ENCODE measurements around the gene TMEM255A.

Gene TMEM255A

DNA sequence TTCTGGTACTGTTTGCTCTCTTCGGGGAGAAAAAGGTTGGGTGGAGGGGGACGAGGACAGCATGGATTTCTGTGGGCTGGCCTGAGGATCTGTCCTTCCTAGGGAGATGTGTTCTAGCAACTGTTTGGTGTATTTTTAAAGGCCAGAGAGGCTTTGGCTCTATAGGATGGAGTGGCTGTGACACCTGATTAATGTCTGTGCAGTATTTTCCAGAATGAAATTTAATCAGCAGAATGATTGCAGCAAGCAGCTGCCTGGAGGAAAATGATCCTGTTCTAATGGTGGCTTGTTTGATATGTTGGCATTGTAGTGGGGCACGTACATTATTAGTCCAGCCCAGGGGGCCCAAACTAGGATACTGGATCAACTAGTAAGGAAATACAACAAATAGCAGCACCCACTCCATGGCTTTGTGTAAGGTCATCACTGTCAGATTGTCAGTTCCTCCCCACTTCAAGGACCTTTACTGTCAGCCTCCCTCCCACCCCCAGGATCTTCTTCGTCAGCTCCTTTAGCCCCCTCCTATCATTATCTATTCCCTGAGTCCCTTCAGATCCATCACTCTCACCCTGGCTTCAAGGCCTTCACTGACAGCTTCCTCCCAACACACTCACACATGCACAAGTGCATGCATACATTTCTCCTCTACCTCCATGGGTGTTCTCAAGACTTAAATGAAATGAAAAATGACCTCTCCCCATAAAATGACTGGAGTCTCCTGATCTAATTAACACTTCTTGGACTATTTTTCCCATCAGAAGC, 10.4 kb upstream of the TMEM255A start:
- H3K27ac ChIP-seq = no peak overlapping the region
- no peak for DNase-seq
- H3K9me3 ChIP-seq (ENCODE audit: severe bottlenecking) = peaks cover 3% of the 10 kb centered on the region
- H3K27me3 ChIP-seq (ENCODE audit: insufficient read depth, low read depth, severe bottlenecking) = peaks cover 5% of the 10 kb centered on the region
- H3K4me3 ChIP-seq (ENCODE audit: low read depth, low read length) = no peak overlapping the region
- TF ChIP-seq, protein P1, sequence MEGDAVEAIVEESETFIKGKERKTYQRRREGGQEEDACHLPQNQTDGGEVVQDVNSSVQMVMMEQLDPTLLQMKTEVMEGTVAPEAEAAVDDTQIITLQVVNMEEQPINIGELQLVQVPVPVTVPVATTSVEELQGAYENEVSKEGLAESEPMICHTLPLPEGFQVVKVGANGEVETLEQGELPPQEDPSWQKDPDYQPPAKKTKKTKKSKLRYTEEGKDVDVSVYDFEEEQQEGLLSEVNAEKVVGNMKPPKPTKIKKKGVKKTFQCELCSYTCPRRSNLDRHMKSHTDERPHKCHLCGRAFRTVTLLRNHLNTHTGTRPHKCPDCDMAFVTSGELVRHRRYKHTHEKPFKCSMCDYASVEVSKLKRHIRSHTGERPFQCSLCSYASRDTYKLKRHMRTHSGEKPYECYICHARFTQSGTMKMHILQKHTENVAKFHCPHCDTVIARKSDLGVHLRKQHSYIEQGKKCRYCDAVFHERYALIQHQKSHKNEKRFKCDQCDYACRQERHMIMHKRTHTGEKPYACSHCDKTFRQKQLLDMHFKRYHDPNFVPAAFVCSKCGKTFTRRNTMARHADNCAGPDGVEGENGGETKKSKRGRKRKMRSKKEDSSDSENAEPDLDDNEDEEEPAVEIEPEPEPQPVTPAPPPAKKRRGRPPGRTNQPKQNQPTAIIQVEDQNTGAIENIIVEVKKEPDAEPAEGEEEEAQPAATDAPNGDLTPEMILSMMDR (IDR thresholded peaks at IDR 0.05; ENCODE audit: low read depth, low read length) = no peak
- H3K36me3 ChIP-seq = no peaks in the 10 kb centered on the region

DNA sequence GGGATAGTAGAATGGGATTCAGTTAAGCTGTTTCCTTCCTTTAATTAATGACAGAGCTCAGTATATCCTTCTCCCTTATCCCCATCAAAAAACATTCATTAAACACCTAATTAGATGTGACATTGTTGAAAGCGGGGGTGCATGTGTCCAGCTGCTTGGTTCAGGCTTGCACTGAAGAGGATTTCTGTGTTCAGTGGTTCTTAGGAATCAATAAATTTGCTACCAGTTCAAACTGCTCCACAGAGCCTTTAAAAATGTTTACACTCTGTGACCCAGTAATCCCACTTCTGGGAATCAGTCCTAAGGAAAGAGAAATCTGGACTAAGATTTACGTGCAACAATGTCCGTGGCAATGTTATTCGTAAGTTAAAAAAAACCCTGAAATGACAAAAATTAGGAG, 7.2 kb upstream of the TMEM255A start:
- TF ChIP-seq, protein P1 (IDR thresholded peaks at IDR 0.05; ENCODE audit: low read depth, low read length) = no peak
- H3K9me3 ChIP-seq (ENCODE audit: severe bottlenecking) = no peaks in the 10 kb centered on the region
- peaks cover 28% of the 10 kb centered on the region for H3K27me3 ChIP-seq (ENCODE audit: insufficient read depth, low read depth, severe bottlenecking)
- H3K27ac ChIP-seq = no peak overlapping the region
- H3K4me3 ChIP-seq (ENCODE audit: low read depth, low read length) = no peak overlapping the region
- H3K36me3 ChIP-seq = no peaks in the 10 kb centered on the region
- DNase-seq = peak; percentile 29

DNA sequence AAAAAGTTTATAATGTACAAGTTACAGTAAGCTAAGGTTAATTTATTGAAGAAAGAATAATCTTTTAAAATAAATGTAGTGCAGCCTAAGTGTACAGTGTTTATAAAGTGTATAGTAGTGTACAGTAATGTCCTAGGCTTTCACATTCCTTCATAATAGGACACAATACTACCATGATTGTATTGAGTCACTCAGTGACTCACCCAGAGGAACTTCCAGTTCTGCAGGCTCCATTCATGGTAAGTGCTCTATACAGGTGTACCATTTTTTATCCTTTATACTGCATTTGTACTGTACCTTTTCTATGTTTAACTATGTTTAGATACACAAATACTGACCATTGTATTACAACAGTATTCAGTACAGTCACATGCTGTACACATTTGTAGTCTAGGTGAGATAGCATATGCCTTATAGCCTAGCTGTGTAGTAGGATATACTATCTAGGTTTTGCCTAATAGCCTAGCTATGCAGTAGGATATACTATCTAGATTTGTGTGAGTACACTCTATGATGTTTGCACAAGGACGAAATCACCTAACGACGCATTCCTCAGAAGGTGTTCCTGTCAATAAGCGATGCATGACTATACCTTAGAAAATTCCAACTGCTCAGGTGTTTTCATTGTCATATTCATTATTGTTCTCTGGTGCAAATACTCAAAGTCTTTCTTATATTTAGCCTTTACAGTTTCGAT, 5.5 kb upstream of the TMEM255A start:
- TF ChIP-seq, protein P1 (IDR thresholded peaks at IDR 0.05; ENCODE audit: low read depth, low read length) = no peak
- H3K27me3 ChIP-seq (ENCODE audit: insufficient read depth, low read depth, severe bottlenecking) = peaks cover 45% of the 10 kb centered on the region

DNA sequence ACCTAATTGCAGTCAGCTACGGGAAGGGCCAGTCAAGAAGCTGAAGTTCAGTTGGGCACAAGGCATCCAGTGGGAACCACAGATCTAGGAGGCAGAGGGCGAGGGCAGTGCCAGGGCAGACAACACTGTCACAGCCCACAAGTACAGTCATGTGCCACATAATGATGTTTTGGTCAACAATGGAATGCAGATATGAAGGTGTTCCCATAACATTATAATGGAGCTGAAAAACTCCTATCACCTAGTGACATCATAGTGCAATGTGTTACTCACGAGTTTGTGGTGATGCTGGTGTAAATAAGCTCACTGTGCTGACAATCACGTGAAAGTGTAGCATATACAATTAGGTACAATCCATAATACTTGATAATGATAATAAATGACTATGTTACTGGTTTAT, 4.5 kb upstream of the TMEM255A start:
- H3K9me3 ChIP-seq (ENCODE audit: severe bottlenecking) = no peaks in the 10 kb centered on the region
- no peak overlapping the region for H3K4me3 ChIP-seq (ENCODE audit: low read depth, low read length)
- H3K36me3 ChIP-seq = no peaks in the 10 kb centered on the region
- TF ChIP-seq, protein P1 (IDR thresholded peaks at IDR 0.05; ENCODE audit: low read depth, low read length) = no peak
- no peak overlapping the region for H3K27ac ChIP-seq
- no peak for DNase-seq
- H3K27me3 ChIP-seq (ENCODE audit: insufficient read depth, low read depth, severe bottlenecking) = peaks cover 55% of the 10 kb centered on the region

More for the DNA sequence above, 5.5 kb upstream of the TMEM255A start:
- Histone ChIP-seq H3K27ac (no peak overlapping the region), H3K4me3 (ENCODE audit: low read depth, low read length) (no peak overlapping the region), H3K9me3 (ENCODE audit: severe bottlenecking) (no peaks in the 10 kb centered on the region), H3K36me3 (no peaks in the 10 kb centered on the region)
- DNase-seq = no peak

DNA sequence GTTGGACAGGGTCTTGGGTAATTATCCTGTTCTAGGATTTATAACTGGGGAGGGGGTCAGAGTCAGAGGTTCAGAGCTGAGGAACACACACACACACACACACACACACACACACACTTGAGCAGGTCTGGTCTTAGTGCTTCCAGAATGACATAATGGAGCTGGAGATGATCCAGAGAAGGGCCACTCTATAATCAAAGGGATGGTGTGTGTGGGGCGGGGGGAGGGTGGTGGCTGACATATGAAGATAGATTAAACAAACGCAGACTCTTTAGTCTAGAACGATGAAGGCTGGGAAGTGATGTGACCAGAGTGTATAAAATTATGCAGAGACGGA, 434 bp upstream of the TMEM255A start:
- H3K9me3 ChIP-seq (ENCODE audit: severe bottlenecking) = no peaks in the 10 kb centered on the region
- no peak overlapping the region for H3K27ac ChIP-seq
- peaks cover 89% of the 10 kb centered on the region for H3K27me3 ChIP-seq (ENCODE audit: insufficient read depth, low read depth, severe bottlenecking)
- H3K4me3 ChIP-seq (ENCODE audit: low read depth, low read length) = no peak overlapping the region
- TF ChIP-seq, protein P1 (IDR thresholded peaks at IDR 0.05; ENCODE audit: low read depth, low read length) = no peak
- H3K36me3 ChIP-seq = no peaks in the 10 kb centered on the region
- no peak for DNase-seq

All from WERI-Rb-1 (cell line).